Loucy (cell line): Measurements from ENCODE around the gene C3orf70.

Source experiments
- CTCF ChIP-seq: fragments of 200-600 bp; sonication (generic); conservative IDR thresholded peaks from 2 replicates; pipeline ENCODE4 v1.5.1; 2014; ENCODE audit warnings: mild to moderate bottlenecking, antibody characterized with exemption, low read length
- EZH2phosphoT487 ChIP-seq: fragments of 200-600 bp; IDR thresholded peaks from 2 replicates; pipeline ENCODE4 v1.6.1; 2018; ENCODE audit warnings: antibody characterized with exemption, mild to moderate bottlenecking, moderate library complexity, borderline replicate concordance

GRCh38 chr3:185040425-185040824, 112.4 kb downstream of the C3orf70 start:
- no peak for TF ChIP-seq CTCF
- TF ChIP-seq EZH2phosphoT487 = no peak
